Fibroblast of lung (primary cell): ENCODE data around the gene C7orf33.

Experiments used
- CTCF ChIP-seq, 2 donors: IDR thresholded peaks in 1 of 2; conservative IDR thresholded peaks in 1 of 2; 1 replicate in 1 of 2; 2 replicates in 1 of 2; pipeline ENCODE4 v1.5.1; 2011 to 2012; ENCODE audit warnings: low read length in 2 of 2, control low read depth in 1 of 2, inconsistent platforms in 1 of 2, low read depth in 1 of 2, mild to moderate bottlenecking in 1 of 2
- EZH2 ChIP-seq: IDR thresholded peaks from 2 replicates; pipeline ENCODE4 v1.5.1; 2012; ENCODE audit warnings: low read length, control low read depth, mild to moderate bottlenecking; ENCODE audit errors: missing control alignments

DNA sequence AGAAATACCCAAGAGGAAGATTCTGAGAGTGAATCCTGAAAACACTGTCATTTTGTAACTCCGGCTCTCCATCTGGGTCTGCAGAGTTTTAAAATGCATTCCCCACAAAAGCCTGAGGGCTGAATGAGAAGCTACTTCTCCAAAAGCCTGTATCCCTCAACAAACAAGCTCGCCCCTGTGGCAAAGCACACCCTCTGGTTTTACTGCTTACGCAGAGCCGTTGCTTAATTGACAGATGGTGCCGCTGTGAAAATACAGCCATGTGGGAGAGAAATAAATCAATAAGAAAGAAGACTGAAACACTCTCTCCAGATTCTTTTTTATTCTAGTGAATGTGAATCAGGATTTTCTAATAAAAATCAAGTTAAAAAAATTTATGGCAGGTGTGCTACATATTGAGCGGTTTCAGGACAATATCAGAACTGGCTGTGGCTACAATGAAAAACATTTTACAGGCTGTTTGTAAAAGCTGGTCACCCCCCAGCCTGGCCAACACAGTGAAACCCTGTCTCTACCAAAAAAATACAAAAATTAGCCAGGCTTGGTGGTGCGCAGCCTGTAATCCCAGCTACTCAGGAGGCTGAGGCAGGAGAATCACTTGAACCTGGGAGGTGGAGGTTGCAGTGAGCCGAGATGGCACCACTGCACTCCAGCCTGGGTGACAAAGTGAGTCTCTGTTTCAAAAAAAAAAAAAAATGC lies 32.5 kb downstream of the C7orf33 start:
- no peak for TF ChIP-seq CTCF (conservative IDR thresholded peaks at IDR 0.05 in 1 of 2, IDR thresholded peaks at IDR 0.05 in 1 of 2; ENCODE audit: low read depth in 1 of 2, low read length in 2 of 2)
- TF ChIP-seq EZH2 = no peak
